GM12878 (cell line): ENCODE results near the gene PDGFC.

Source experiments
- CTCF ChIP-seq, 3 experiments: IDR thresholded peaks in 2 of 3; conservative IDR thresholded peaks in 1 of 3; 2 replicates each; pipeline ENCODE4 v1.5.1; 2011; ENCODE audit warnings: low read depth in 3 of 3, low read length in 3 of 3, mild to moderate bottlenecking in 3 of 3, control low read depth in 2 of 3, moderate library complexity in 2 of 3, inconsistent platforms in 1 of 3, mixed read lengths in 1 of 3; ENCODE audit not compliant: control insufficient read depth in 2 of 3, insufficient read depth in 1 of 3; ENCODE audit errors: extremely low read depth in 1 of 3
- SIN3A ChIP-seq: IDR thresholded peaks from 2 replicates; pipeline ENCODE4 v1.6.1; 2012; ENCODE audit warnings: low read depth, low read length, improper control_type of control experiment

GRCh38 chr4:156971165-156971675 is 379 bp downstream of the PDGFC start:
- no peak for TF ChIP-seq SIN3A
- TF ChIP-seq CTCF (IDR thresholded peaks at IDR 0.05 in 2 of 3, conservative IDR thresholded peaks at IDR 0.05 in 1 of 3; ENCODE audit: control insufficient read depth in 2 of 3, extremely low read depth in 1 of 3, insufficient read depth in 1 of 3, low read depth in 3 of 3, low read length in 3 of 3): no peak
